Left cardiac atrium (tissue), 4 donors: ENCODE data around the gene TMEM82. TPM values are rescaled to one million over a fixed set of nuclear protein-coding genes. Genes with fewer than 3 reads are reported as not detected.

ENCODE experiments used
- ATAC-seq, 2 donors: fragments of 200-7000 bp; cut with Tn5 transposase; one replicate each; pipeline ENCODE4 v1.9.1; 2020; ENCODE audit warnings: mild to moderate bottlenecking in 2 of 2, moderate library complexity in 2 of 2
- DNase-seq: peaks from one replicate; pipeline ENCODE4 v3.0.0-alpha.2; 2020
- intact Hi-C, 2 donors: fragments of 100-400 bp; cut with DNase I; formaldehyde crosslinking; loops; one replicate each; pipeline versions ENCODE4 v1.14.1 to v1.15.1; 2022 to 2023
- total RNA-seq, 2 donors: library from RNA; stranded (reverse); fragmentation: NEBNext Ultra II Directional; extraction: Animal tissue kit (Norgen Biotek cat#: 25700); gene quantifications; one replicate each; pipeline ENCODE4 v1.2.1, GENCODE V29; 2021
- donor health status: DM: no; HTN: yes; CAD: no.
- donor health status: DM: no; HTN: yes; CAD: no; lungs with severe emphysema.
- donor health status: DM: yes; HTN: yes; CAD: no.
- donor health status: Dilated cardiomyopathy.

TMEM82 gene
- total RNA-seq, 2 donors from 2014 or later = not detected

GRCh38 chr1:15749399-15750291, 7.3 kb downstream of the TMEM82 start:
- intact Hi-C loops = loop anchor here in 1 of 2 donors (10.0 kb wide), 1 partner anchor 155 kb away; no protein-coding TSS in a partner anchor
- DNase-seq = peak; percentile 80
- peak; percentile 49 to 73 for ATAC-seq

- ATAC-seq (no peak), DNase-seq (no peak)
- intact Hi-C loops = no loop called here
These were observed 8.6 kb downstream of the TMEM82 start for GRCh38 chr1:15750924-15751323.

- ATAC-seq (no peak), DNase-seq (no peak)
- intact Hi-C loops = no loop called here
These were observed 9.4 kb downstream of the TMEM82 start for GRCh38 chr1:15751717-15752116.

- no peak for DNase-seq
These were observed 11.5 kb downstream of the TMEM82 start for GRCh38 chr1:15753776-15754175.

GRCh38 chr1:15755021-15755645, 12.8 kb downstream of the TMEM82 start:
- intact Hi-C loops = no loop called here
- DNase-seq (no peak), ATAC-seq (no peak)

More at GRCh38 chr1:15753776-15754175, 11.5 kb downstream of the TMEM82 start:
- no peak for ATAC-seq
- intact Hi-C loops = no loop called here

- intact Hi-C loops = no loop called here
- ATAC-seq = no peak
- DNase-seq = no peak
These were observed 13.3 kb downstream of the TMEM82 start for GRCh38 chr1:15755646-15756040.

GRCh38 chr1:15756143-15757015, 14.1 kb downstream of the TMEM82 start:
- intact Hi-C loops = no loop called here
- ATAC-seq = no peak
- no peak for DNase-seq

GRCh38 chr1:15757016-15757543, 14.8 kb downstream of the TMEM82 start:
- no peak for DNase-seq
- intact Hi-C loops = no loop called here
- ATAC-seq = no peak

GRCh38 chr1:15757575-15758342, 15.5 kb downstream of the TMEM82 start:
- ATAC-seq (peak; percentile 11 to 23), DNase-seq (no peak)
- intact Hi-C loops = no loop called here

GRCh38 chr1:15758343-15758931, 16.1 kb downstream of the TMEM82 start, which contains the start of gene FBLIM1:
FBLIM1 (plus strand) TSS chr1:15758795; CDS start chr1:15764984, 6,189 bp downstream.
- ATAC-seq (peak; percentile 49 to 50), DNase-seq (no peak)
- intact Hi-C loops = no loop called here

GRCh38 chr1:15758953-15759661, 16.8 kb downstream of the TMEM82 start:
- intact Hi-C loops = no loop called here
- ATAC-seq (peak; percentile 17 to 31), DNase-seq (no peak)

GRCh38 chr1:15760520-15761211, 18.4 kb downstream of the TMEM82 start:
- intact Hi-C loops = no loop called here
- peak; percentile 70 for DNase-seq
- ATAC-seq = peak; percentile 24 to 36

GRCh38 chr1:15761366-15762128, 19.2 kb downstream of the TMEM82 start:
- DNase-seq (no peak), ATAC-seq (peak; percentile 9 to 27)
- intact Hi-C loops = no loop called here

GRCh38 chr1:15762546-15762945, 20.2 kb downstream of the TMEM82 start:
- DNase-seq (no peak), ATAC-seq (no peak)
- intact Hi-C loops = no loop called here

- intact Hi-C loops = no loop called here
- no peak for DNase-seq
- ATAC-seq = no peak
These were observed 22.0 kb downstream of the TMEM82 start for GRCh38 chr1:15764269-15764764.

- DNase-seq = no peak
- ATAC-seq = no peak
- intact Hi-C loops = no loop called here
These were observed 22.6 kb downstream of the TMEM82 start for GRCh38 chr1:15764890-15765289.
